Ishikawa (cell line): ENCODE data around the gene RITA1.
A peak's percentile ranks its signal among the peaks of the same experiment; 100 is the strongest.

Experiments used
- CEBPB ChIP-seq: IDR thresholded peaks from 2 replicates; pipeline ENCODE4 v1.6.1; 2012
- CREB1 ChIP-seq: IDR thresholded peaks from 2 replicates; pipeline ENCODE4 v1.6.1; 2012; ENCODE audit warnings: low read depth
- EGR1 ChIP-seq: IDR thresholded peaks from 2 replicates; pipeline ENCODE4 v1.6.1; 2012
- EP300 ChIP-seq: IDR thresholded peaks from 2 replicates; pipeline ENCODE4 v1.6.1; 2012; ENCODE audit warnings: borderline replicate concordance
- RAD21 ChIP-seq: IDR thresholded peaks from 2 replicates; pipeline ENCODE4 v1.6.1; 2012; ENCODE audit warnings: low read depth
- YY1 ChIP-seq: IDR thresholded peaks from 2 replicates; pipeline ENCODE4 v1.6.1; 2012; ENCODE audit warnings: low read depth
- TF ChIP-seq, protein P1 (sequence below): IDR thresholded peaks from 2 replicates; pipeline ENCODE4 v1.6.1; 2012
- TF ChIP-seq, protein P2 (sequence below): IDR thresholded peaks from 2 replicates; pipeline ENCODE4 v1.6.1; 2012
- TF ChIP-seq, protein P3 (sequence below): IDR thresholded peaks from 2 replicates; pipeline ENCODE4 v1.6.1; 2012; ENCODE audit warnings: low read depth, mild to moderate bottlenecking

DNA sequence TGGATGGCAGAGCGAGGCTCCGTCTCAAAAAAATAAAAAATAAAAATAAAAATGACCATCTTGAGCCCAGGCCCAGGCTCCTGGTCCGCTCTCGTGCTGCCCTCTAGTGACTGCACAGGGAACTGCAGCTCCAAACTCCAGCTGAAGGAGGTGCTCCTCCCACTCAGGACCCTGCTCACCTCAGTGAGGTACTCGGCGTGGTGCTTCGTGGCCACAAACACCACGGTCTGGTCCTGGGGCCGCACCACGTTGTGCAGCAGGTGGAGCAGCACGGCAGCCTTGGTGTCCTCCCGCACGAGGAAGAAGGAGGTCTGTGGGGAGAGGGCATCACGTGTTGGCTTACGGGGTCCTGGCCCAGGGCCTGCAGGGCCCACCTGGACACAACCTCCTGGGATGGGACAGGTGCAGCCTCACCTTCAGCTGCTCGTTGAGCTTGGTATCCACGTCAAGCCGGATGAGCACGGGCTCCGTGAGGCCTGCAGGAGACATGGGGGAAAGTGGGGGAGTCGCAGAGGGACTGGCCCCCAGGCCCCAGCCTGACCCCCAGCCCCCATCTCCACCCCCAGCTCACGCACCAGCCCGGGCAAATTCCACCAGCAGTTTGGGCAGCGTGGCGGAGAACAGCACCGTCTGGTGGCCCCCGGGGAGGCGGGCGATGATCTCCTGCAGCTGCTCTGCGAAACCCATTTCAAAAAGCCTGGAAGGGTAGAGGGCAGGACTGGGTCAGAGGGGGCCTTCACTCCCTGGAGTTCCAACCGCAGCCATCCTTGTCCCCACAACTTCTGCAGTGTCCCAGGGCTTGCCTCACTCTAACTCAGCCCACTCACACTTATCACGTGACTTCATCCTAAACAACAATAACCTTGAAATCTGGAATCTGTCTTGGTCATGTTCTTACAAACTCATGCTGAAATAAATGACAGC, 10.8 kb upstream of the RITA1 start:
- TF ChIP-seq RAD21, result peak; percentile 86
- TF ChIP-seq YY1, result no peak
- TF ChIP-seq EP300, result no peak
- TF ChIP-seq, protein P1, sequence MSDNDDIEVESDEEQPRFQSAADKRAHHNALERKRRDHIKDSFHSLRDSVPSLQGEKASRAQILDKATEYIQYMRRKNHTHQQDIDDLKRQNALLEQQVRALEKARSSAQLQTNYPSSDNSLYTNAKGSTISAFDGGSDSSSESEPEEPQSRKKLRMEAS, result no peak
- no peak for TF ChIP-seq EGR1
- TF ChIP-seq CREB1, result no peak
- TF ChIP-seq, protein P2, sequence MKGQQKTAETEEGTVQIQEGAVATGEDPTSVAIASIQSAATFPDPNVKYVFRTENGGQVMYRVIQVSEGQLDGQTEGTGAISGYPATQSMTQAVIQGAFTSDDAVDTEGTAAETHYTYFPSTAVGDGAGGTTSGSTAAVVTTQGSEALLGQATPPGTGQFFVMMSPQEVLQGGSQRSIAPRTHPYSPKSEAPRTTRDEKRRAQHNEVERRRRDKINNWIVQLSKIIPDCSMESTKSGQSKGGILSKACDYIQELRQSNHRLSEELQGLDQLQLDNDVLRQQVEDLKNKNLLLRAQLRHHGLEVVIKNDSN, result no peak
- TF ChIP-seq CEBPB, result no peak
- TF ChIP-seq, protein P3, sequence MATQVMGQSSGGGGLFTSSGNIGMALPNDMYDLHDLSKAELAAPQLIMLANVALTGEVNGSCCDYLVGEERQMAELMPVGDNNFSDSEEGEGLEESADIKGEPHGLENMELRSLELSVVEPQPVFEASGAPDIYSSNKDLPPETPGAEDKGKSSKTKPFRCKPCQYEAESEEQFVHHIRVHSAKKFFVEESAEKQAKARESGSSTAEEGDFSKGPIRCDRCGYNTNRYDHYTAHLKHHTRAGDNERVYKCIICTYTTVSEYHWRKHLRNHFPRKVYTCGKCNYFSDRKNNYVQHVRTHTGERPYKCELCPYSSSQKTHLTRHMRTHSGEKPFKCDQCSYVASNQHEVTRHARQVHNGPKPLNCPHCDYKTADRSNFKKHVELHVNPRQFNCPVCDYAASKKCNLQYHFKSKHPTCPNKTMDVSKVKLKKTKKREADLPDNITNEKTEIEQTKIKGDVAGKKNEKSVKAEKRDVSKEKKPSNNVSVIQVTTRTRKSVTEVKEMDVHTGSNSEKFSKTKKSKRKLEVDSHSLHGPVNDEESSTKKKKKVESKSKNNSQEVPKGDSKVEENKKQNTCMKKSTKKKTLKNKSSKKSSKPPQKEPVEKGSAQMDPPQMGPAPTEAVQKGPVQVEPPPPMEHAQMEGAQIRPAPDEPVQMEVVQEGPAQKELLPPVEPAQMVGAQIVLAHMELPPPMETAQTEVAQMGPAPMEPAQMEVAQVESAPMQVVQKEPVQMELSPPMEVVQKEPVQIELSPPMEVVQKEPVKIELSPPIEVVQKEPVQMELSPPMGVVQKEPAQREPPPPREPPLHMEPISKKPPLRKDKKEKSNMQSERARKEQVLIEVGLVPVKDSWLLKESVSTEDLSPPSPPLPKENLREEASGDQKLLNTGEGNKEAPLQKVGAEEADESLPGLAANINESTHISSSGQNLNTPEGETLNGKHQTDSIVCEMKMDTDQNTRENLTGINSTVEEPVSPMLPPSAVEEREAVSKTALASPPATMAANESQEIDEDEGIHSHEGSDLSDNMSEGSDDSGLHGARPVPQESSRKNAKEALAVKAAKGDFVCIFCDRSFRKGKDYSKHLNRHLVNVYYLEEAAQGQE, result no peak
